GM19467 (cell line): ENCODE results near the gene AXL.
"Not testable (repeated sequence)": the region's sequence is repeated elsewhere in the genome, so short reads cannot be mapped to it uniquely, and the experiment has no call there.

ENCODE experiments used
- ATAC-seq: cut with Tn5 transposase; IDR thresholded peaks from one replicate; pipeline ENCODE4 v1.9.1; 2021; ENCODE audit warnings: mild to moderate bottlenecking, moderate library complexity; ENCODE audit not compliant: unreplicated experiment

Gene AXL

DNA sequence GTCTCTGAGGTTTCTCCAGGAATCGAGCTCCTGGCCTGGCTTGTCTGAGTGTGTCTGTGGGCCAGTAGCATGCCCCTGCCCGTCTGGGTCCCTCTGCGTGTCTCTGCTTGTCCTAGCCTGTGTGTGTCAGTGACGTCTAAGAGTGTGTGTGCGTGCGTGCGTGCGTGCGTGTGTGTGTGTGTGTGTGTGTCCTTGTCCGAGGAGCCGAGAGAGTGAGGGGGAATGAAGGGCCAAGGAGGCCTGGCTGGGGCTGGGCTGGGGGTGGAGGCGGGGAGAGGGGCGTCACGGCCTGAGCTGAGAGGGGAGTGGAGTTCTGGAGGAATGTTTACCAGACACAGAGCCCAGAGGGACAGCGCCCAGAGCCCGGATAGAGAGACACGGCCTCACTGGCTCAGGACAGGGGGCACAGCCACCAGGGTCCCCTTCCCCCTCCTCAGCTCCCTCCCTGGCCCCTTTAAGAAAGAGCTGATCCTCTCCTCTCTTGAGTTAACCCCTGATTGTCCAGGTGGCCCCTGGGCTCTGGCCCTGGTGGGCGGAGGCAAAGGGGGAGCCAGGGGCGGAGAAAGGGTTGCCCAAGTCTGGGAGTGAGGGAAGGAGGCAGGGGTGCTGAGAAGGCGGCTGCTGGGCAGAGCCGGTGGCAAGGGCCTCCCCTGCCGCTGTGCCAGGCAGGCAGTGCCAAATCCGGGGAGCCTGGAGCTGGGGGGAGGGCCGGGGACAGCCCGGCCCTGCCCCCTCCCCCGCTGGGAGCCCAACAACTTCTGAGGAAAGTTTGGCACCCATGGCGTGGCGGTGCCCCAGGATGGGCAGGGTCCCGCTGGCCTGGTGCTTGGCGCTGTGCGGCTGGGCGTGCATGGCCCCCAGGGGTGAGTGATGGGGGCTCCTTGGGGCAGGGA lies at the start of gene AXL:
Gene AXL (plus strand): TSS at position 609 of the 893 bp plus-strand sequence. CDS start 170 bp downstream, at position 779.
- no peak for ATAC-seq

DNA sequence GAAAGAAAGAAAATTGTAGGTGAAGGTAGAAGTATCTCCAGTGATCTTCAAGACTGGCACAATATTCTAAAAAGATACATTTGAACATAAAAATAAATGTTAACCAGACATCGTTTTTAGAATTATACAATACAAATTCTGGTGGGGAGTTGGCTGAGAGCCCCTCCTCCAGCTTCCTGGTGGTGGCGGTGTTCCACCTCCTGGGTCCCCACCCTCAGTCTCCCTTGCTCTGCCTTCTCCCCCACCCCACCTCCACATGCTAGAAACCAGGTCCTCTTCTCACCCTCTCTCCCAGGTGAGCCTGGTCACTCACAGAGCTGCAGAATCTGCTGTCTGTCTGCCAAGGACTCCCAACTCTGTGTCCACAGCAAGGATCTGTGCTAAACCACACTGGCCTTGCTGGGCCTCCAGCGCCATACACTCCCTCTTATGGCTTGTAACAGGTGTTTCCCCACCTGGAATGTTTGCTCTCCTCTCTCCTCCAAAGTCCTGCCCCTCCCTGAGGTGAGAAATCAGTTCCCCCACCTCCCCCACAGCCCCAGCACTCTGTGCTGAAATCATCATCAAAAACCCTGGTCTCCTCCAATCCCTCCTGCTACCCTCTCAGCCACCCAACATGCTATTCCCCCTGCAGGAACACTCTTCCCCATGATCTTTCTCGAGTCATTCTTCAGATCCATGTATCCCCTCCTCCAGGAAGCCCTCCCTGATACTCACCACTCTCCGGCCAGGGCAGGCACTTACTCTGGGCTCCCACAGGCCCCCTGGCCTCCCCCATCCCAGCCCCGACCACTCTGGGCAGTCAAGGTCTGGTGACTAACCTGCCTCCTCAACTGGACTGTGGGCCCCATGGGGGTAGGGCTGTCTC lies 46.5 kb upstream of the AXL start:
- no peak for ATAC-seq

DNA sequence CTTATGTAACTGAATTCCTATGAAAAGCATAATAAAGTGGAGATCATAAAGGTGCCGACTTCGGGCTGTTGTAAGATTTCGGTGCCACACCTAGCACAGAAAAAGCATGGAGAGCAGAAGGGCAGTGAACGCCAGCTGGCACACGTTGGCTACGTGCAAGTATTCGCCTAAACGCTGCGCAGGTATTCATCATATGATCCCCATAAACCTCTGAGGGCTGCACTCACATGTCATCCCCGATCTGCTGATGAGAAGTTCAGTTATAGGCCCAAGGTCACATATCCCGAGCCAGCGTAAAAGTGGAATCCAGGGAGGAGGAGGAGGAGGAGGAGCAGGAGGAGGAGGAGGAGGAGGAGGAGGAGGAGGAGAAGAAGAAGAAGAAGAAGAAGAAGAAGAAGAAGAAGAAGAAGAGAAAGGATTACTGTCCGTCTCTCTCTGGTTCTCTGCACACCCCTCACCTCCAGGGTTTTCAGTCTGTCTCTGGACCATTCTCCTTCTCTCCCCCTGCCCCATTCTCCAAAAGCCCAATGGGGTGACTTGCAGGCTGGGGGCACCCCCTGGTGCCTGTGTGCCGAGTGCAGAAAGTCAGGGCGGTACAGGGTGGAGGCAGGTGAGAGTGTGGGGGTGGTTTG lies 44.6 kb upstream of the AXL start:
- ATAC-seq, result no peak

DNA sequence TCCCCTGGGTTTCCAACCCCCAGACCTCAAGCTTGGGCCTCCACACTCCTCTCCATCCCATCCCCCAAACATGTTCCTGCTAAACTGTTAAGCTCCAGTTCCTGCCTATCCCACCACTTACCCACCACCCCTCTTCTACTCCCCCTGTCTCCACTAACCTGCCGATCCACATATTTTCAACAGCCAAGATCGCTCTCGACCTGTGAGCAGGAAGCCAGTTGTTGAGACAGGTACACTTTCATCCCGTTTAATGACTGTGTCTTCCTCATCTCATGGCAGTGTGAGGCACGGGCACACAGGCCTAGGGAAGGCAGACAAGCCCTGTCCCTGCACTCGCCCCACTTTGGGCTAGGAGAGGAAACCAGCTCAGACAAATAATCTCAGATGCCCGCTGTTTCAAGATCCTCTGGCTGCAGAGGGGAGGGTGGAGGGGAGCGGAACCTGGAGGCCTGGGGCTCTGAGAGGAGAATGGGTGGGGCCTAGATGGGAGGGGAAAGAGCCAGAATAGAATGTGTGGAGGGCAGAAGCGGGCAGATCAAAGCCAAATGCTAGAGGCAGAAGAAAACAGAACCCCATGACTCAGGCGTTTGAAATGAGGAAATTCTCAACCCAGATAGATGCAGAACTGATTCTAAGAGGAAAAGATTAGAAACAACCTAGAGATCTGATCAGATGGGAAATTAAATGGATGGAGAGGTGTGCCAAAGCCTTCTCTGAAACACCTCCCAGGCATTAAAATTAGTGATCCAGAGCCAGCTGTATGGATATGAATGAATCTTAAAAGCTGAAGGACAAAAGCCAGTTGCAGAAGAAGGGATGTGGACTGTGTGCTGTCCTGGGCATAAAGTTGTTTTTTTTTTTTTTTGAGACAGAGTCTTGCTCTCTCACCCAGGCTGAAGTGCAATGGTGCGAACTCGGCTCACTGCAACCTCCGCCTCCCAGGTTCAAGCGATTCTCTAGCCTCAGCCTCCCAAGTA lies 42.9 kb upstream of the AXL start:
- ATAC-seq, result no peak

DNA sequence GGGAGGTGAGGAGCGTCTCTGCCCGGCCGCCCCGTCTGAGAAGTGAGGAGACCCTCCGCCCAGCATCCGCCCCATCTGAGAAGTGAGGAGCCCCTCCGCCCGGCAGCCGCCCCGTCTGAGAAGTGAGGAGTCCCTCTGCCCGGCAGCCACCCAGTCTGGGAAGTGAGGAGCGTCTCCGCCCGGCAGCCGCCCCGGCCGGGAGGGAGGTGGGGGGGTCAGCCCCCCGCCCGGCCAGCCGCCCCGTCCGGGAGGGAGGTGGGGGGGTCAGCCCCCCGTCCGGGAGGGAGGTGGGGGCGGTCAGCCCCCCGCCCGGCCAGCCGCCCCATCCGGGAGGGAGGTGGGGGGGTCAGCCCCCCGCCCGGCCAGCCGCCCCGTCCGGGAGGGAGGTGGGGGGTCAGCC lies 38.9 kb upstream of the AXL start:
- not testable (repeated sequence) for ATAC-seq

DNA sequence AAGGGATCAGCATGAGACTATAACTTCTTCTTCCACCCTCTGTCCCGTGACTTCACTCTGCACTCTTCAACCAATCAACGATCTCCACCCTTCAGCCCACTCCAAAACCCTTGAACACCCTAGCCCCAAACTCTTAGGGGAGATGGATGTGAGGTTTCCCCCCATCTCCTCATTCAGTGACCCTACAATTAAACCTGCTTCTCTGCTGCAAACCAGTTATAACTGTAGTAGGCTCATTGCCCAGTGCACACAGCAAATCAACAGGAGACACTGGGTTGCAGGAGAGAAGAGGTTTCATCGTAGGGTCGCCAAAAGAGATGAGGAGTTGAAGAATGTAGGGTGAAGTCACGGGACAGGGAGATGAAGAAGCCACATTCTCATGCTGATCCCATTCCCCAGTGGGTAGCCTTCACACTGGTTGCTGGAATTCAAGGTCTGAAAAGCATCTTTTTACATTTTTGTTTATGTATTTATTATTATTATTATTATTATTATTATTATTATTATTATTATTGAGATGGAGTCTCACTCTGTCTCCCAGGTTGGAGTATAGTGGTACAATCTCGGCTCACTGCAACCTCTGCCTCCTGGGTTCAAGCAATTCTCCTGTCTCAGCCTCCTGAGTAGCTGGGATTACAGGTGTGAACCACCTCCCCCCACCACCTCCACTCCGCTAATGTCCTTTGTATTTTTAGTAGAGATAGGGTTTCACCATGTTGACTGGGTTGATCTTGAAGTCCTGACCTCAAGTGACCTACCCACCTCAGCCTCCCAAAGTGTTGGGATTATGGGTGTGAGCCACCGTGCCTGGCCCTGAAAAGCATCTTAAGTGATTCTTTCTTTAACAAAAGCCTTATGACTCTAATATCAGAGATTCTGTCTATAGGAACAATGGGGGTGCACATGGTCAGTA lies 31.8 kb upstream of the AXL start:
- no peak for ATAC-seq

DNA sequence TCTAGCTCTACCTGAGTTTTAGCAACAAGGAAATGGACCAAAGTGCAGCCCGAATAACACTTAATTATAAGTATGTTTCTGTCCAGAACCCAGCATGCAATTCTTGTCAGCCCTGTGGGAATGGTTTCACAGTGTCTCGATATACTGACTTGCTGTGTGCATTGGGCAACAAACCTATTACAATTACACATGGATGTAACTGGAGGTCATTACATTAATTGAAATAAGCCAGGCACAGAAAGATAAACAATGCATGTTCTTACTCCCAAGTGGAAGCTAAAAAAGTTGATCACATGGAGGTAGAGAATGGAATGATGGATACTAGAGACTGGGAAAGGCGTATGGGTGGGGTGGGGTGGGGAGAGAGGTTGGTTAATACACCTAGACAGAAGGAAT lies 31.1 kb upstream of the AXL start:
- no peak for ATAC-seq

DNA sequence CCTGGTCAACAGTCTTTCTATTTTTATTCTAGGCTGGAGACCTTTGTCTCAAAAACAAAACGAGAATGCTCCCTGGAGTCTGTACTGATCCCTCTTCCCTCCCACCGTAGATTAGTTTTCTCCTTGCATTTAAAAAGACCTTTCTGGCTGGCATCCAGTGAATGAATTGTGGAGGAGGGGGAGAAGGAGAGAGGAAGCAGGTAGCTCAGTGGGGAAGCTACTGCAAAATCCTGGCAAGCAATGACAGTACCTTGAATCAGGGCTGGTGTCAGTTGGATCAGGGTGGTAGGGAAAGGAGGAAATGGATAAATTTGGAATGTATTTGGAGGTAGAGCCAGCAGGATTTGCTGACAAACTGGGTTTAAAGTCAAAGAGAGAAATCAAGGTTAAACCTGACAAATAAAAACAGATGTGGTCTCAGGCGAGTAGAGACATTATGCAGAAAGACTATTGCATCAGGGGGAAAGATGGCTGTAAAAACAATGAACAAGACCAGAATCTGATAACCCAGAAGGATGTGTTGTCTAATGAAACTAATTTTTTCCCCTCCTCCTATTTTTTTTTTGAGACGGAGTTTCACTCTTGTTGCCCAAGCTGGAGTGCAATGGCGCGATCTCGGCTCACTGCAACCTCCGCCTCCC lies 29.5 kb upstream of the AXL start:
- no peak for ATAC-seq

DNA sequence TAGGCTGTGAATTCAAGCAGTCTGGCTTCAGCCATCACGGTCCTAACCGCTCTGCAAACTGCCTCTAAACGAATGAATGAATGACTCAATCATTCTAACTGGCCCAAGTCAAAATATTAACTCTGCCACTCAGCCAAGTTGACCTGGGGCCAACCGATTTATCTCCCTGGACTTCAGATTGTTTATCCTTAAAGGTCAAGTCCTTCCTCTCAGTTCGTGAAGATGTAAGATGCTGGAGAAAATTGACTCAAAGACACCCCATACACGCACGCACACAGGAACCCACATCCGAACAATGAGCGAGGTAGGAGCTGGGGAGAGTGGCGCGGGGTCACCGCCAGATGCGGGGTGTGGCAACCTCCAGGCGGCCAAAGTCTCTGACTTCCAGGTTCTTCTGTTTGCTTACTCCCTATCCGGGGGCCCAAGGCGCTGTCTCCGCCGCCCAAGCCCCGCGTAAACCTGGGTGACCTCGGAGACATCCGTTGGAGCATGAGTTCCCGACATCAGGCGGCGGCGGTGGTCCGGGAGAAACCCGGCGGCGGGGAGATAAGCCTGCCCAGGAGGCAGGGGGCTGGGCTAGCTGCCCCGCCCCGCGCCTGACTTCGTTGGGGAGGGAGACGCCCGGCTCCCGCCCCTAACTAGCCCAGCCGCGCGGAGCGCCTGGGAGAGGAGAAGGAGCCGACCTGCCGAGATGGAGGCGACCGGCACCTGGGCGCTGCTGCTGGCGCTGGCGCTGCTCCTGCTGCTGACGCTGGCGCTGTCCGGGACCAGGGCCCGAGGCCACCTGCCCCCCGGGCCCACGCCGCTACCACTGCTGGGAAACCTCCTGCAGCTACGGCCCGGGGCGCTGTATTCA lies 26.2 kb upstream of the AXL start, which contains the start of gene CYP2S1:
Gene CYP2S1 (plus strand): TSS at position 646 of the 856 bp plus-strand sequence. CDS start 46 bp downstream, at position 692.
- no peak for ATAC-seq

DNA sequence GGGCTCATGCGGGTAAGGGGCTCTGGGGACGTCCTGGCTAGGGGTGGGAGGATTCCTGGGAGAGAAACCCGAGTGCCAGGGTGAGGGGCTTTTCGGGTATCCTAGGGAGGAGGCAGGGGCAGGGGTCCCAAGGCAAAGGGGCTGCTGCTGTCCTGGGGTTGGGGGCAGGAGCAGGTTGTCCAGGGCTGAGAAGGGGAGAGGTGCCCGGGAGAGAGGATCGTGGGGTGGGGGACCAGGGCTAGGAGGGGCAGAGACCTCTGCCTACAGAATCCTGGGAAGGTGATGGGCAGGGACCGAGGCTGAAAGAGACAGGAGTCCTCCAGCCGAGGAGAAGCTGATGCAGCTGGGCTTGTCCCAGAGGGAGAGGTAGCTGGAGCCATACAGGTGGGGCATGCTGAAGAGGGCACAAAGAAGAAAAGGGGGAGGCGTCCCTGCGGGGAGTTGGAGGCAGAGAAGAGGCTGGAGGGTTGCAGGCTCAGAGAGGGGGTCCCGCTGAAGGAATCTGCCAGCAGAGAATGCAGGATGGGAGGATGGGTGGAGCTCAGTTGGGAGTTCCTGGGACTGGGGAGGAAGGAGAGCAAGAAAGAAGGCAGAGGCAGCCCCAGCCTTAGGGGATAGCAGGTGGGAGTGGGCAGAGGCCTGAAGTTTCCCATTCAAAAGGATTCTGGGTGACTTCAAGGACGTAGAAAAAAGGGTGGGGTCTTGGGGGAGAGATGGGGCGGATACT lies 25.4 kb upstream of the AXL start:
- no peak for ATAC-seq

DNA sequence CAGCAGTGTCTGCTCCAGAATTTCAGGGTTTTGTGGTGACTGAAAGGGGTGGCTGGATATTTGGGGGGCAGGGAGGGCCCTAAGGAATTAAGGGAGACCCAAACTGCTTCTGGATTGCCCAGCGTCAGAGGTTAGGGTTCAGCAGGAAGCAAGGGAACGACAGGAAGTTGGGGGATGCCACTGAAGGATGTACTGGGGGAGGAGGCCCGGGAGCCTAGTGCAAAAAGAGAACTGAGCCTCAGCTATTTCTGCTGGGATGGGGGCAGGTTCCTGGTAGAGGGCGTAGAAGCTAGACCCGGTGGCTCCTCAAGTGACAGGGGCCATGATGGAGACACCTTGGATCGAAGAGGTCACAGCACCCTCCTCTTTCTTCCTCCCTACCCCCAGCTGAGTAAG lies 24.9 kb upstream of the AXL start:
- no peak for ATAC-seq

DNA sequence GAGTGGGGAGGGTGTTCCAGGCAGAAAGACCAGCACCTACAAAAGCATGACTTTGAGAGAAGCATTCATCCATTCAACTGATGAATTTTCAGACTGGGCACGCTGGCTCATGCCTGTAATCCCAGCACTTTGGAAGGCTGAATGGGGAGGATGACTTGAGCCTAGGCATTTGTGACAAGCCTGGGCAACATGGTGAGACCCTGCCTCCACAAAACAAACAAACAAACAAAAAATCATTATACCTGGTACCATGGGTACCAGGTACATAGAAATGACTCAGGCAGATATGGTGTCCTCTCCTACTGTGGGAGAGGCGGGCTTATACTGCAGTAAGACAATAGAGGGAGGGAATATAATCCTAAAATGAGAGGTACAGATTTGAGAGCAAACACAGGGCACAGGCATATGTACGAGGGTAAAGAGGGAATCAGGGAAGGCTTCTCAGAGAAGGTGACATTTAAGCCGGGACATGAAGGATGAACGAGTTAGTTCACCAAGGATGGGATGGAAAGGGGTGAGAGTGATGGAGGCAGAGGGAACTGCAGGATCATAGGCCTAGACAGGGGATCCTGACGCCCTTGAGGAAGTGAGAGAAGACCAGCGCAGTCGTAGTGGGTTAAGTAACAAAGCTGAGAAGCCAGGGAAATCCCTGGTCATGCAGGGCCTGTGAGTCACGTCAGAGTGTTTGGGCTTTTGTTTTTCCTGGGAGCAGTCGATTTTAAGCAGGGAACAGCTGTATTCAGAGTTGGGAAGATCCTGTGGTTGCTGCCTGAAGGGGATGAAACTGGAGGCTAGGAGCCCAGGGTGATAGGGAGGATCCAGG lies 23.1 kb upstream of the AXL start:
- no peak for ATAC-seq

DNA sequence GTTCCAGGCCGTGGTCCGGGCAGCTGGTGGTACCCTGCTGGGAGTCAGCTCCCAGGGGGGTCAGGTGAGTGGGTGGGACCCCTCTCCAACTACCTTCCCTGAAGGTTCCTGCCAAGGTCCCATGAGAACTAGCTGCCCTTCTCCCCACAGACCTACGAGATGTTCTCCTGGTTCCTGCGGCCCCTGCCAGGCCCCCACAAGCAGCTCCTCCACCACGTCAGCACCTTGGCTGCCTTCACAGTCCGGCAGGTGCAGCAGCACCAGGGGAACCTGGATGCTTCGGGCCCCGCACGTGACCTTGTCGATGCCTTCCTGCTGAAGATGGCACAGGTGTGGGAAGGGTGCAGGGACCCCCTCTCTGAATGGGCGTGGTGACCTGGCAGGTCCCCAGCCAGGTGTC lies 20.5 kb upstream of the AXL start:
- no peak for ATAC-seq

DNA sequence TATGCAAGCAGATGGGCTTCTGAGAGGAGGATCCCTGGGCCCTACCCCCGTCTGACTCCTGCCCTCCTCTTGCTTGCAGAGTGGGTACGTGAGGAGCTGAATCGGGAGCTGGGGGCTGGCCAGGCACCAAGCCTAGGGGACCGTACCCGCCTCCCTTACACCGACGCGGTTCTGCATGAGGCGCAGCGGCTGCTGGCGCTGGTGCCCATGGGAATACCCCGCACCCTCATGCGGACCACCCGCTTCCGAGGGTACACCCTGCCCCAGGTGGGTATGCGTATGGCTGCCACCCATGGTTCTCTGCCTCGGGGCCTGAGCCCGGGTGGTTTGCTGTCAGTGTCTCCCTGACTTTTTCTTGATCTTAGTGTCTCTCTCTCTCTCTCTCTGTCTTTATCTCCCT lies 15.7 kb upstream of the AXL start:
- no peak for ATAC-seq

DNA sequence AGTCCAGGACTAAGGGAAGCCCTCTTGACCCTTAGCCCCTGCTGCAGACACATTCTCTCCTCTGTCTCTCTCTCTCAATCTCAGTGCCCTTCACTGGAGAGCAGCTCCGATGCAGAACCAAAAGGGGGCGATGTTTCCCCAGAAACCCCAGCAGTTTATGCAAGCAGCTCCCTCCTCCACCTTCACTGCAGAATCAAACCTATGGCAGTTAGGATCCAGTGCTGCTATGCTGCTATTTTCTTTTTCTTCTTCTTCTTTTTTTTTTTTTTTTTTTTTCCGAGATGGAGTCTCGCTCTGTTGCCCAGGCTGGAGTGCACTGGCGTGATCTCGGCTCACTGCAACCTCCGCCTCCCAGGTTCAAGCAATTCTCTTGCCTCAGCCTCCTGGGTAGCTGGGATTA lies 14.7 kb upstream of the AXL start:
- ATAC-seq, result not testable (repeated sequence)

DNA sequence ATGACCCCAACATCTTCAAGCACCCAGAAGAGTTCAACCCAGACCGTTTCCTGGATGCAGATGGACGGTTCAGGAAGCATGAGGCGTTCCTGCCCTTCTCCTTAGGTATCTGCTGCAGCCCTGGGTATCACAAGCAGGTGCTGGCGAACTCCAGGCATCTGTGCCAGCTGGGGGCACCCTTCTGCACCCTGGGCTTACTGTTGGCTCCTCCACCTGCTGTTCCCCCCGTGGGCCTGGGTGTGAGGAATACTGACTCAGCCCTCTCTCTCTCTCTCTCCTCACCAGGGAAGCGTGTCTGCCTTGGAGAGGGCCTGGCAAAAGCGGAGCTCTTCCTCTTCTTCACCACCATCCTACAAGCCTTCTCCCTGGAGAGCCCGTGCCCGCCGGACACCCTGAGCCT lies 13.0 kb upstream of the AXL start:
- no peak for ATAC-seq
